ENCODE measurements around the gene C8A. TPM values are rescaled to one million over a fixed set of nuclear protein-coding genes. Genes with fewer than 3 reads are reported as not detected.

The C8A gene
- total and polyA plus RNA-seq, 4 donors = 144 to 669 (median 275) TPM

DNA sequence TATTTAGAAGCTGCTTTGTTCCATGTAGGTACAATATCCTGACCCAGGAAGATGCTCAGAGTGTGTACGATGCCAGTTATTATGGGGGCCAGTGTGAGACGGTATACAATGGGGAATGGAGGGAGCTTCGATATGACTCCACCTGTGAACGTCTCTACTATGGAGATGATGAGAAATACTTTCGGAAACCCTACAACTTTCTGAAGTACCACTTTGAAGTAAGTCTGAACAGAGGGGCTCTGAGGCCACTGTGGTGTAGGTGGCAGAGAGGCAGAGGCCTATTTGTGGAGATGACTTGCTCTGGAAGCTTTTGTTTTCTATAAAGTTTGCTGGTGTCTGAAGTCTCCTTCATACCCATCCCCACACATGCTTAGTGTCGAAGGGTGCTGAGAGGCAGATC is 26.8 kb downstream of the C8A start (continued):
- TF ChIP-seq, protein P1, sequence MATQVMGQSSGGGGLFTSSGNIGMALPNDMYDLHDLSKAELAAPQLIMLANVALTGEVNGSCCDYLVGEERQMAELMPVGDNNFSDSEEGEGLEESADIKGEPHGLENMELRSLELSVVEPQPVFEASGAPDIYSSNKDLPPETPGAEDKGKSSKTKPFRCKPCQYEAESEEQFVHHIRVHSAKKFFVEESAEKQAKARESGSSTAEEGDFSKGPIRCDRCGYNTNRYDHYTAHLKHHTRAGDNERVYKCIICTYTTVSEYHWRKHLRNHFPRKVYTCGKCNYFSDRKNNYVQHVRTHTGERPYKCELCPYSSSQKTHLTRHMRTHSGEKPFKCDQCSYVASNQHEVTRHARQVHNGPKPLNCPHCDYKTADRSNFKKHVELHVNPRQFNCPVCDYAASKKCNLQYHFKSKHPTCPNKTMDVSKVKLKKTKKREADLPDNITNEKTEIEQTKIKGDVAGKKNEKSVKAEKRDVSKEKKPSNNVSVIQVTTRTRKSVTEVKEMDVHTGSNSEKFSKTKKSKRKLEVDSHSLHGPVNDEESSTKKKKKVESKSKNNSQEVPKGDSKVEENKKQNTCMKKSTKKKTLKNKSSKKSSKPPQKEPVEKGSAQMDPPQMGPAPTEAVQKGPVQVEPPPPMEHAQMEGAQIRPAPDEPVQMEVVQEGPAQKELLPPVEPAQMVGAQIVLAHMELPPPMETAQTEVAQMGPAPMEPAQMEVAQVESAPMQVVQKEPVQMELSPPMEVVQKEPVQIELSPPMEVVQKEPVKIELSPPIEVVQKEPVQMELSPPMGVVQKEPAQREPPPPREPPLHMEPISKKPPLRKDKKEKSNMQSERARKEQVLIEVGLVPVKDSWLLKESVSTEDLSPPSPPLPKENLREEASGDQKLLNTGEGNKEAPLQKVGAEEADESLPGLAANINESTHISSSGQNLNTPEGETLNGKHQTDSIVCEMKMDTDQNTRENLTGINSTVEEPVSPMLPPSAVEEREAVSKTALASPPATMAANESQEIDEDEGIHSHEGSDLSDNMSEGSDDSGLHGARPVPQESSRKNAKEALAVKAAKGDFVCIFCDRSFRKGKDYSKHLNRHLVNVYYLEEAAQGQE (IDR thresholded peaks at IDR 0.05) = no peak

DNA sequence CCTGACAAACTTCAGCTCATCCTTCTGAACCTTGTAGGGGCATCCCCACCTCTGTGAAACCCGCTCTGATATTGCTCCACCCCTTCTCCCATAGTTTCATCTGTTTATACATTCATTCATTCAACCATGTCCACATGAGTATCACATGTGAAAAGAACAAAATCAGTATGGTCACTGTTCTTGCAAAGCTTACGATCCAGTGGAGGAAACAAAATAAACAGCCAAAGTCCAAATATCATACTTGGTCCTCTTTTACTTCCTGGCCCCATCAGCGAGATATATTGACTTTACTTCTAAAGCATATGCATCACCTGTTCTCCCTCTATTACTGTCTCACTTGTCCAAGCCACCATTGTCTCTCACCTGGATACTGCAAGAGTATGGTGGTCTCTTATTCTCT is 35.6 kb downstream of the C8A start:
- TF ChIP-seq FOXA2 (IDR thresholded peaks at IDR 0.05) (peak; percentile 46), SP1 (IDR thresholded peaks at IDR 0.05) (no peak), FOXA1 (IDR thresholded peaks at IDR 0.05) (peak; percentile 20), HNF4A (conservative IDR thresholded peaks at IDR 0.05) (peak; percentile 44 to 66)
- TF ChIP-seq, protein P2, sequence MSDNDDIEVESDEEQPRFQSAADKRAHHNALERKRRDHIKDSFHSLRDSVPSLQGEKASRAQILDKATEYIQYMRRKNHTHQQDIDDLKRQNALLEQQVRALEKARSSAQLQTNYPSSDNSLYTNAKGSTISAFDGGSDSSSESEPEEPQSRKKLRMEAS (IDR thresholded peaks at IDR 0.05) = peak; percentile 21
- TF ChIP-seq, protein P3, sequence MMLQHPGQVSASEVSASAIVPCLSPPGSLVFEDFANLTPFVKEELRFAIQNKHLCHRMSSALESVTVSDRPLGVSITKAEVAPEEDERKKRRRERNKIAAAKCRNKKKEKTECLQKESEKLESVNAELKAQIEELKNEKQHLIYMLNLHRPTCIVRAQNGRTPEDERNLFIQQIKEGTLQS (IDR thresholded peaks at IDR 0.05) = no peak
- no peak overlapping the region for H3K9ac ChIP-seq (ENCODE audit: low read depth in 1 of 2, low read length in 2 of 2)
- 54% methylated on average over 3 of the region's 3 CpGs for WGBS
- no peaks in the 10 kb centered on the region for H3K27me3 ChIP-seq (ENCODE audit: control insufficient read depth in 4 of 4, insufficient read depth in 4 of 4, low read length in 3 of 4)
- H3K4me3 ChIP-seq (ENCODE audit: low read depth in 1 of 3, low read length in 3 of 3) = no peak overlapping the region
- peaks cover 4 to 22% (median 8%) of the 10 kb centered on the region in 4 donors for H3K4me1 ChIP-seq (ENCODE audit: control insufficient read depth in 4 of 4, insufficient read depth in 4 of 4, low read length in 3 of 4)
- peaks cover 6 to 38% (median 13%) of the 10 kb centered on the region in 4 donors for H3K36me3 ChIP-seq (ENCODE audit: control insufficient read depth in 4 of 4, insufficient read depth in 3 of 4, low read depth in 1 of 4, low read length in 3 of 4)
- H3K9me3 ChIP-seq (ENCODE audit: control insufficient read depth in 4 of 4, low read length in 3 of 4) = no peaks in the 10 kb centered on the region
- H3K27ac ChIP-seq (ENCODE audit: low read depth in 1 of 2, low read length in 2 of 2) = peak overlapping the region in 1 of 2 donors; percentile 48
- no peak for DNase-seq (ENCODE audit: low spot score)

DNA sequence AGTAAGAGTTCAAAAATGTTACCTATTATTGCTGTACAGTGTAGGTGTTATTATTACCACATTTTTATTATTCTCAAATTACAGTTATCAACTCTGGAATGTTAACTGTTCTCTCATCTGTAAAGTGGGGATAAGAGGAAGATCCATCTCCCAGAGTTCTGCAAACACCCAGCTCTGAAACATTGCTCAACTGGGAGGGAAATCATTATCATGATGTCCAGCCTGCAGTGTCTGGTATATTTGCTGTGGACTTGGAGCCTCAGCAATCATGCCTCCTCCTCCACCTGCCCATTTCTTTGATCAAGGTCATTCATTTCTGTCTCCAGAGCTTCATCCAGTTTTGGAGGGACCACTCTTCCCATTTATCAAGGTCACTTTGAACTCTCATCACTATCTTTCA is 39.4 kb downstream of the C8A start:
- peak overlapping the region; percentile 54 to 55 for H3K27ac ChIP-seq (ENCODE audit: low read depth in 1 of 2, low read length in 2 of 2)
- peaks cover 0 to 27% (median 4%) of the 10 kb centered on the region in 4 donors for H3K36me3 ChIP-seq (ENCODE audit: control insufficient read depth in 4 of 4, insufficient read depth in 3 of 4, low read depth in 1 of 4, low read length in 3 of 4)
- H3K27me3 ChIP-seq (ENCODE audit: control insufficient read depth in 4 of 4, insufficient read depth in 4 of 4, low read length in 3 of 4) = no peaks in the 10 kb centered on the region
- H3K4me3 ChIP-seq (ENCODE audit: low read depth in 1 of 3, low read length in 3 of 3) = no peak overlapping the region
- H3K9ac ChIP-seq (ENCODE audit: low read depth in 1 of 2, low read length in 2 of 2) = no peak overlapping the region
- DNase-seq (ENCODE audit: low spot score) = no peak
- TF ChIP-seq, protein P1 (IDR thresholded peaks at IDR 0.05) = peak; percentile 33
- TF ChIP-seq, protein P4, sequence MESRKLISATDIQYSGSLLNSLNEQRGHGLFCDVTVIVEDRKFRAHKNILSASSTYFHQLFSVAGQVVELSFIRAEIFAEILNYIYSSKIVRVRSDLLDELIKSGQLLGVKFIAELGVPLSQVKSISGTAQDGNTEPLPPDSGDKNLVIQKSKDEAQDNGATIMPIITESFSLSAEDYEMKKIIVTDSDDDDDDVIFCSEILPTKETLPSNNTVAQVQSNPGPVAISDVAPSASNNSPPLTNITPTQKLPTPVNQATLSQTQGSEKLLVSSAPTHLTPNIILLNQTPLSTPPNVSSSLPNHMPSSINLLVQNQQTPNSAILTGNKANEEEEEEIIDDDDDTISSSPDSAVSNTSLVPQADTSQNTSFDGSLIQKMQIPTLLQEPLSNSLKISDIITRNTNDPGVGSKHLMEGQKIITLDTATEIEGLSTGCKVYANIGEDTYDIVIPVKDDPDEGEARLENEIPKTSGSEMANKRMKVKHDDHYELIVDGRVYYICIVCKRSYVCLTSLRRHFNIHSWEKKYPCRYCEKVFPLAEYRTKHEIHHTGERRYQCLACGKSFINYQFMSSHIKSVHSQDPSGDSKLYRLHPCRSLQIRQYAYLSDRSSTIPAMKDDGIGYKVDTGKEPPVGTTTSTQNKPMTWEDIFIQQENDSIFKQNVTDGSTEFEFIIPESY (IDR thresholded peaks at IDR 0.05) = peak; percentile 24
- peak in 1 of 2 donors; percentile 28 for TF ChIP-seq JUND (IDR thresholded peaks at IDR 0.05)
- TF ChIP-seq TAF1 (conservative IDR thresholded peaks at IDR 0.05) = no peak
- no peak for TF ChIP-seq EGR1 (IDR thresholded peaks at IDR 0.05; ENCODE audit: low read depth in 2 of 2)
- no peak for TF ChIP-seq FOXA1 (IDR thresholded peaks at IDR 0.05)
- TF ChIP-seq RAD21 (IDR thresholded peaks at IDR 0.05) = peak; percentile 19 to 40
- peak in 1 of 2 donors; percentile 50 for TF ChIP-seq RXRA (IDR thresholded peaks at IDR 0.05)
- peak; percentile 70 for TF ChIP-seq HNF4A (conservative IDR thresholded peaks at IDR 0.05)
- peak; percentile 39 for TF ChIP-seq HNF4G (IDR thresholded peaks at IDR 0.05)
- no peak for TF ChIP-seq NR2F2 (IDR thresholded peaks at IDR 0.05)
- TF ChIP-seq YY1 (IDR thresholded peaks at IDR 0.05) = peak; percentile 76
- peak; percentile 47 for TF ChIP-seq SP1 (IDR thresholded peaks at IDR 0.05)
- TF ChIP-seq, protein P2 (IDR thresholded peaks at IDR 0.05) = peak; percentile 56
- H3K4me1 ChIP-seq (ENCODE audit: control insufficient read depth in 4 of 4, insufficient read depth in 4 of 4, low read length in 3 of 4) = peaks cover 11 to 49% (median 25%) of the 10 kb centered on the region in 4 donors
- H3K9me3 ChIP-seq (ENCODE audit: control insufficient read depth in 4 of 4, low read length in 3 of 4) = no peaks in the 10 kb centered on the region
